Fibroblast of skin of scalp (primary cell): ENCODE data around the gene CYP3A4.
"Not testable (repeated sequence)": the region's sequence is repeated elsewhere in the genome, so short reads cannot be mapped to it uniquely, and the experiment has no call there.

ENCODE experiments used
- DNase-seq: peaks from one replicate; pipeline ENCODE4 v3.0.0-alpha.2; 2013

Gene CYP3A4

GRCh38 chr7:99792967-99793366, 9.0 kb upstream of the CYP3A4 start:
- no peak for DNase-seq

DNA sequence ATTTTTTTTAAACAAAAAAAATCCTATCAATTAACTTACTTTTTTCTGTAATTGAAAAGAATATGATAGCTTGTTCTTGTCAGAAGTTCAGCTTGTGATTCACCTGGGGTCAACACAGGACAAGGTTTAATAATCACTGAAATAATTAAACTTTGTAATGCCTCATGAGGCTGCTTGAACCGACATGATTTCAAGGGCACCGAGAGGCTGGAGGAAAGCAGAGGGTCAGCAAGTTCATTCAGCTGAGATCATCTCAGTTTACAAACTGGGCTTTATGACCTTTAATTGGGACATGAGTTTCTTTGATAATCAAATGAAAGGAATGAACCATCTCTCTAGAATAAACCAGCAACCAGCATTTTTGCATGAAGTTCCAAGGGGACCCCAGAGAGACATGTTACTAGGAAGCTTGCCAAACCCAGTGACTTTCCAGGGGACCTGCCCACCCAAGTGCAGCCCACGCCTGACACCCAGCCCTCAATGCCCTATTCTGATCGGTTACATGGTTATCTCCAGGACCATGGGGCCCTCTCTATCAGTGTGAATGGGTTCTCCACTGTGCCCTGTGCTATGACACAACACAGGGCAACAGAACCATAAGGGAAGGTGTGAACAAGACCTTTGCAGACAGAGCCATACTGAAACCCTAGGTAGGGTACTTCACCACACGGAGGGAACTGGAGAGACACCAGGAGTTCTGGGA, 7.8 kb upstream of the CYP3A4 start:
- DNase-seq, result no peak

DNA sequence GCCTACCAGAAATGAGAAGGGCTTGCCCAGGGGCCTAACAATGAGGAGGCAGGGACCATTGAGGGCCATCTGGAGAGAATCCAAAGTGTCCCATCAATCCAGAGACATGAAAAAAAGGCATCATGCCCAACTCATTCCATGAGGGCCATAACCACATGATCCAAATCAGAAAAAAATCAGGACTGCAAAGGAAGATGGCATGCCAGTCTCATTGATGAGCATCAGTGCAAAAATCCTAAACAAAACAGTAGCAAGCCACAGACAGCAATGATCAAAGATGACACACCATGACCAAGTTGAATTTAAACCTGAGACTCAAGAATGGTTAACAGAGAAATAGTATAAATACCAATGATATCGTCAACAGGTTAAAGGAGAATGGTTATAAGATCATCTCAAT, 7.0 kb upstream of the CYP3A4 start:
- peak; percentile 35 for DNase-seq

DNA sequence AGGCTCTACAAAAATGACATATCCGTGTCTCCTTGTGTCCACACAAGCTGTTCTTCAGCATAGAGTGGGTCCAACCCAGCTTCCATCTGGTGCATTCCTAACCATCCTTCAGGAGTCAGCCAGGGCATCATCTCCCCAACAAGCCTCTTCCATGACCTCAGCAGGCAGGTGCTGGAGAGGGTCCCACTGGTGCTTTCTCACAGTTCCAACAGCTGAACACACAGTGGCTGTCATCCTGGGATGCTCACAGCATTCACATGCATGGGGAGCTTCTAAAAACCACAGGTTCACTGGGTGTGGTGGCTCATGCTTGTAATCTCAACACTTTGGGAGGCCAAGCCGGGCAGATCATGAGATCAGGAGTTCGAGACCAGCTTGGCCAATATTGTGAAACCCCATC, 6.4 kb upstream of the CYP3A4 start:
- no peak for DNase-seq

DNA sequence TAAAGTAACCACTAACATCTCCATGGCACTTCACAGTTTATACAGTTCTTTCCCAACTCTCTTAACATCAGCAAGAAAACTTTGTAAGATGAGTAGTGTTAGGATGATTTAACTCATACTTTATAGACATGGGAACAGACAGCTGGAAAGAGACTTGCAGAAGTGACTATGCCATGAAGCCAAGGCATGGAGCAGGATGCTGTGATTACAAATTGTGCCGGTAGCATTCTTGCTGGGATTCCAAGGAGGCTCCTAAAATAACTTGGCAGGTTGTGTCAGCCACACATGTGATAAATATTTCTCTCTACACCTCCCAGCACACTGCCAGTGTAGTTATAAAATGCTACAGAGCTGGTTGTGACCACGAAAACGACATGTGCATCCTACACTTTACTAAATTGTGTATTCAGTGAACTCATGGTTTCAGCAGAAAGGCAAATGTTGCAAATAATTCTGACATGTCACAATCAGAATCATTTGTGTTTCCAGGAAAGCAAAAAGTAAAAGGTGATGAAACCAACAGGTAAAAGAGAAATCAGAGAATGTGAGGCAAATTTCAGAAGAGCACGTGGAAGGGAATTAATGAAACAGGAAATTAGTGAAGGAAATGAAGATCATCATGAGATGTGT, 5.6 kb upstream of the CYP3A4 start:
- peak; percentile 4 for DNase-seq

DNA sequence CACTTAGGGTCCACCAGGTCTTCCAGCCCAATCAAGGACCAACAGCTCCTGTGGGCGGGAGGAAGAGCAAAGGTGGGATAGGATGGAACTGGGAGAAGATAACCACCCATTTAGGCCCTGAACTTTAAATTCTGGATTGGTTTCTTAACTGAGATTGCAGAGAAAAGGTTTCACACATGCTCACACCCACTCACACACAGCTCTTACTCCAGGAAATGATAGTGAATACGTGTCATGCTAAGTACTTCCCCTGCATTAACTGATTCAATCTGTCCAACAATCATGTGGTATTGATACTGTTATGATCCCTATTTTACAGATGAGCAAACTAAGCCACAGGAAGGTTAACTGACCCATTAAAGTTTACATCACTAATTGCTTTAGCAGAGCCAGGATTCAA, 4.6 kb upstream of the CYP3A4 start:
- no peak for DNase-seq

GRCh38 chr7:99786726-99787335, 2.8 kb upstream of the CYP3A4 start:
- no peak for DNase-seq

DNA sequence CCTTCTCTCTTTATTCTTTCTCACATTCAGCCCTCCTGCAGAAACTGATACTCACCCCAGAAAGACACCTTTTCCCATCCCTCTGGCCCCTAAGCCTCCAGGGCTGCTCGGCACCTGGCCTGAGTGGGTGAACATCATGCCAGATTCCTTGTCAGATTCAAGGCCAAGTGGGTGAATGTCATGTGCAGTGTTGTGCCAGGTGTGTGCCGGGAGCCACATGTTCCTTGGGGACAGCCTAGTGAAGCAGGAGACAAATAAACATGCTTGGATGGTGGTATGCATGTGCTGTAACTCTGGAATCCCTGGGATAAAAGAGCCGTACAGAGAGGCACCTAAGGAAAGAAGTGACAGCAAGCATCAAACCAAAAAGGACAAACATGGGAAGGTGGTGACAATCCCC, 1.7 kb upstream of the CYP3A4 start:
- DNase-seq, result not testable (repeated sequence)

- no peak for DNase-seq
These were observed 1.7 kb downstream of the CYP3A4 start for GRCh38 chr7:99782012-99782953.

GRCh38 chr7:99780588-99780987, 3.4 kb downstream of the CYP3A4 start:
- DNase-seq, result no peak

DNA sequence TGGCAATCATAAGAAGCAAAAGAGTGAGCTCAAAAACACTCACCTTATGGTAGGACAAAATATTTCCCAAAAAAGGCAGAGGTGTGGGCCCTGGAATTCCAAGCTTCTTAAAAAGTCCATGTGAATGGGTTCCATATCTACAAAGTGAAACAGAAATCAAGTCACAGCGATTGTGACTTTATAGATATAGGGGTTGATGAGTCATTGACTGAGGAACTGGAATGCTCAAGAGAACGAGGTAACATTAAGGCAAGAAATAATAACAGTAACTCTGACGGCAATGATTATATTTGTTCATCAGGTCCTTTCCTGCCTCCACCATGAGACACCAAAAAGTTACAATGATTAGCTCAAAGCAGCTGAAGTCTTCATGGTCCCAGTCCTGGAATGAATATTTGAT, 4.0 kb downstream of the CYP3A4 start:
- DNase-seq, result no peak

DNA sequence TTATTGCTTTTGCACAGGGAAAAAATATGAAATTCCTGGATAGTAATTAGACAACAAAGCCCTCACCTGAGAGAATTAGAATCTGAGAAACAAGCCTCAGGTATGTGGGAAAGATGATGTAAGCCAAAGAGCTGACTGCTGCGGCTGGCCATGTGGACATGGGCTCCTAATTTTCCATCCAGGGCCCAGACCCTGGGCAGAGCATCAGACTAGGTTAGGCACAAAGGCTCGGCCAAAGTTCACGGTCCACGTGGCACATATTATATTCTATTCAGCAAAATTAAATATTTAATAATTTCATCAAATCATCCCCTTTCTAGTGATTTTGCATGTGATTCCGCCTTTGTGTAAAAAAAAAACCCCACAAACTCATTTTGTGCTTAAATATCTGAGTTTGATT, 5.1 kb downstream of the CYP3A4 start:
- DNase-seq, result no peak

- DNase-seq, result not testable (repeated sequence)
These were observed 10.6 kb downstream of the CYP3A4 start for GRCh38 chr7:99773395-99773794.

GRCh38 chr7:99772565-99772964, 11.4 kb downstream of the CYP3A4 start:
- no peak for DNase-seq

DNA sequence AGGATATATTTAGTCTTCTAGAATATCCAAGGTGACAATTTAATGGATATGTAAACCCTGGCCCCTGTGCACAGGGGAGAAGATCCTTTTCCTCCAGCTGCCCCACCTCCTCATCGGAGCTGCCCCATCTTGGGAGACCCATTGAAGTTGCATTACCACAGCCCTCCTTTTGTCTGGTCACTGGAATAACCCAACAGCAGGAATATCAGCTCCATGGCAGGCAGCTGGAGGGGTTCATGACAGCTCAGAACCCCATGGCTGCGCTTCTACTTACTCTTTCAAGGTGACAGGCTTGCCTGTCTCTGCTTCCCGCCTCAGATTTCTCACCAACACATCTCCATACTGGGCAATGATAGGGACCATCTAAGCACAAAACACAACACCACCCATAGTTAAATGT, 14.5 kb downstream of the CYP3A4 start:
- DNase-seq, result not testable (repeated sequence)

- no peak for DNase-seq
These were observed 15.5 kb downstream of the CYP3A4 start for GRCh38 chr7:99768471-99768870.

GRCh38 chr7:99767662-99768061, 16.3 kb downstream of the CYP3A4 start:
- DNase-seq, result no peak

- DNase-seq, result no peak
These were observed 17.4 kb downstream of the CYP3A4 start for GRCh38 chr7:99766484-99767099.

DNA sequence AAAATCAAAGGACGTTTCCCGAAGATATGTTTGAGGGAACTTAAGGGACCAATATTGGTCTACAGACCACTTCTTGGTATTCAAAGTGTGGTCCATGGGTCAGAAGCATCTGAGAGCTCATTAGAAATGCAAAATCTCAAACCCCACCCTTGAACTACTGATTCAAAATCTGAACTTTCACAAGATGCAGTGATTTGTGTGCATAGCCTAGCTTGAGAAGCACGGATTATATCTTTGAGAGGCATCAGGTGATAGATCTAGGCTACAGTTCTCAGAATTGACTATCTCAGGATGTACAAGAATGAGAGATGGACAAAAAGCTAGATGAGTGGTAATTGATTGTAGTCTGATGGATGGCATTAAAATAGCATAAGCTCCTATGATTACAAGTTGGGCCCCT, 19.5 kb downstream of the CYP3A4 start:
- no peak for DNase-seq

DNA sequence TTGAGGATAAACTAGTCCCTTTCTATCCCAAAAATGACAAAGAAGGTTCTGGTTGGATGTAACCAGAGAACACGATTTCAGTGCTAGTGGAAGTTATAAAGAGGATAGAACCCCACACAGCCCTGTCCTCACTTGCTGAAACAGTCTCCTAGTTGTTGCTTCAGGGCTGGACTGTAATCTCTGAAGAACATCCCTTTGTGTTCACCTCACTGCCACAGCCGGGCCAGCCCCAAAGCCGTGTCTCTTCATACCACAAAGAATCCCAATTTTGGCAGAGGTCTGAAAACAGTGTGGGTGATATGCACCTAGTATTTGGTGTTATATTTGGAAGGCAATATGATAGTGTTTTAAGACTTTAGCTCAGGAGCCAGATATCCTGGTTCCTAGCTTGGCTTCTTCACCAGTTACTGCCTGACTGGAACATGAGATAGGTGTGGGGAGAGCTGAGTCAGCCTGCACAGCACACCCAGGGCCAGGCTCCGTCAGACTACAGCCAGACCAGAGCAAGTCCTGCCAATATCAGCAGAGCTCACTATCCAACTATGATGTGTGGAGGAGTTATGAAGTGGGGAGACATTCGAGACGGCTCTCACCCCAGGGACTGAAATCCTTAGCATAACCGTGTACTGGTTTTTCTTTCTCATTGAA, 21.2 kb downstream of the CYP3A4 start:
- peak; percentile 17 for DNase-seq

- DNase-seq, result no peak
These were observed 28.9 kb downstream of the CYP3A4 start for GRCh38 chr7:99755085-99755484.

GRCh38 chr7:99752356-99752755, 31.6 kb downstream of the CYP3A4 start:
- DNase-seq, result no peak
